H9 (cell line): ENCODE results near the gene TMCC1. TPM values are rescaled to one million over a fixed set of nuclear protein-coding genes. Genes with fewer than 3 reads are reported as not detected.

ENCODE experiments used
- DNase-seq: peaks from one replicate; pipeline ENCODE4 v3.0.0-alpha.2; 2017
- H2AFZ ChIP-seq: one replicate; pipeline ENCODE4 v1.6.1; 2013; ENCODE audit warnings: mild to moderate bottlenecking, low read length, control low read depth, moderate library complexity
- H2AK5ac ChIP-seq: 2 replicates; pipeline ENCODE4 v1.6.1; 2013; ENCODE audit warnings: low read length, control low read depth, mixed read lengths; ENCODE audit not compliant: insufficient read length
- H2BK120ac ChIP-seq: one replicate; pipeline ENCODE4 v1.6.1; 2013; ENCODE audit warnings: low read depth, mild to moderate bottlenecking, low read length, control low read depth, inconsistent platforms; ENCODE audit not compliant: poor library complexity, severe bottlenecking
- H2BK12ac ChIP-seq: 2 replicates; pipeline ENCODE4 v1.6.1; 2013; ENCODE audit warnings: low read length, control low read depth, mixed read lengths, low read depth; ENCODE audit not compliant: insufficient read length
- H2BK15ac ChIP-seq: 2 replicates; pipeline ENCODE4 v1.6.1; 2013; ENCODE audit warnings: low read depth, low read length, control low read depth
- H2BK20ac ChIP-seq: one replicate; pipeline ENCODE4 v1.6.1; 2013; ENCODE audit warnings: low read depth, mild to moderate bottlenecking, low read length, control low read depth, inconsistent platforms; ENCODE audit not compliant: poor library complexity, severe bottlenecking
- H2BK5ac ChIP-seq: 2 replicates; pipeline ENCODE4 v1.6.1; 2013; ENCODE audit warnings: low read length, control low read depth, mixed read lengths; ENCODE audit not compliant: insufficient read length
- H3K14ac ChIP-seq: 2 replicates; pipeline ENCODE4 v1.6.1; 2013; ENCODE audit warnings: low read length, control low read depth; ENCODE audit not compliant: insufficient read depth
- H3K18ac ChIP-seq: 2 replicates; pipeline ENCODE4 v1.6.1; 2013; ENCODE audit warnings: low read depth, mild to moderate bottlenecking, mixed read lengths, low read length, control low read depth; ENCODE audit not compliant: insufficient read length
- H3K23ac ChIP-seq: 2 replicates; pipeline ENCODE4 v1.6.1; 2013; ENCODE audit warnings: low read length, control low read depth, mixed read lengths, low read depth; ENCODE audit not compliant: insufficient read length
- H3K23me2 ChIP-seq: 2 replicates; pipeline ENCODE4 v1.6.1; 2013; ENCODE audit warnings: low read depth, mild to moderate bottlenecking, mixed read lengths, low read length, control low read depth; ENCODE audit not compliant: insufficient read length, poor library complexity, severe bottlenecking
- H3K27ac ChIP-seq: 2 replicates; pipeline ENCODE4 v1.5.1; 2013; ENCODE audit warnings: low read length, control low read depth, mixed read lengths, low read depth; ENCODE audit not compliant: insufficient read length
- H3K27me3 ChIP-seq: 2 replicates; pipeline ENCODE4 v1.6.1; 2013; ENCODE audit warnings: low read length, control low read depth, inconsistent platforms; ENCODE audit not compliant: insufficient read depth
- H3K4ac ChIP-seq: 2 replicates; pipeline ENCODE4 v1.6.1; 2013; ENCODE audit warnings: low read depth, mild to moderate bottlenecking, control low read depth, inconsistent platforms, low read length, moderate library complexity
- H3K4me1 ChIP-seq: 2 replicates; pipeline ENCODE4 v1.6.1; 2013; ENCODE audit warnings: low read length, control low read depth, inconsistent platforms; ENCODE audit not compliant: insufficient read depth
- H3K4me2 ChIP-seq: 2 replicates; pipeline ENCODE4 v1.6.1; 2013; ENCODE audit warnings: low read length, control low read depth, mixed read lengths; ENCODE audit not compliant: insufficient read length, insufficient read depth
- H3K56ac ChIP-seq: 2 replicates; pipeline ENCODE4 v1.6.1; 2013; ENCODE audit warnings: low read depth, mild to moderate bottlenecking, mixed read lengths, low read length, control low read depth; ENCODE audit not compliant: insufficient read length
- H3K79me1 ChIP-seq: 2 replicates; pipeline ENCODE4 v1.6.1; 2013; ENCODE audit warnings: low read depth, mild to moderate bottlenecking, moderate library complexity, low read length, control low read depth, inconsistent platforms; ENCODE audit not compliant: insufficient read depth, poor library complexity, severe bottlenecking
- H3K79me2 ChIP-seq: 2 replicates; pipeline ENCODE4 v1.6.1; 2013; ENCODE audit warnings: low read length, control low read depth, inconsistent platforms; ENCODE audit not compliant: insufficient read depth
- H3K9ac ChIP-seq: 2 replicates; pipeline ENCODE4 v1.6.1; 2013; ENCODE audit warnings: low read length, control low read depth, mixed read lengths; ENCODE audit not compliant: insufficient read length; ENCODE audit errors: extremely low read depth
- H3K9me3 ChIP-seq: one replicate; pipeline ENCODE4 v1.6.1; 2013; ENCODE audit warnings: low read depth, low read length, inconsistent platforms; ENCODE audit not compliant: control insufficient read depth
- H3T11ph ChIP-seq: one replicate; pipeline ENCODE4 v1.6.1; 2013; ENCODE audit warnings: mild to moderate bottlenecking, low read length, control low read depth, inconsistent platforms
- H4K20me1 ChIP-seq: one replicate; pipeline ENCODE4 v1.6.1; 2013; ENCODE audit not compliant: control insufficient read depth, insufficient read length, insufficient read depth
- H4K5ac ChIP-seq: 2 replicates; pipeline ENCODE4 v1.6.1; 2013; ENCODE audit warnings: low read depth, mild to moderate bottlenecking, mixed read lengths, low read length, control low read depth; ENCODE audit not compliant: insufficient read length
- H4K8ac ChIP-seq: replicated peaks from 2 replicates; pipeline ENCODE4 v1.6.1; 2013; ENCODE audit warnings: low read length, control low read depth, mixed read lengths, low read depth; ENCODE audit not compliant: insufficient read length
- H4K91ac ChIP-seq: 2 replicates; pipeline ENCODE4 v1.6.1; 2013; ENCODE audit warnings: low read depth, mild to moderate bottlenecking, moderate library complexity, mixed read lengths, low read length, control low read depth; ENCODE audit not compliant: insufficient read length
- H3K27ac Mint-ChIP-seq, 3 experiments: 2 replicates in 2 of 3; 3 replicates in 1 of 3; pipeline ENCODE4 v1.8.0; 2020 to 2021; ENCODE audit warnings: mixed read lengths in 3 of 3, mild to moderate bottlenecking in 1 of 3, moderate library complexity in 1 of 3
- H3K27me3 Mint-ChIP-seq: 2 replicates; pipeline ENCODE4 v1.8.0; 2021; ENCODE audit warnings: low read depth, mild to moderate bottlenecking, moderate library complexity, mixed read lengths
- H3K36me3 Mint-ChIP-seq, 3 experiments: 2 replicates in 2 of 3; 3 replicates in 1 of 3; pipeline ENCODE4 v1.8.0; 2020 to 2021; ENCODE audit warnings: low read depth in 3 of 3, mixed read lengths in 3 of 3; ENCODE audit not compliant: insufficient read depth in 1 of 3
- H3K4me1 Mint-ChIP-seq, 2 experiments: 2 replicates each; pipeline ENCODE4 v1.8.0; 2020; ENCODE audit warnings: mixed read lengths in 2 of 2
- H3K4me3 Mint-ChIP-seq, 2 experiments: 2 replicates in 1 of 2; 3 replicates in 1 of 2; pipeline ENCODE4 v1.8.0; 2020 to 2021; ENCODE audit warnings: mild to moderate bottlenecking in 2 of 2, mixed read lengths in 2 of 2, moderate library complexity in 1 of 2
- H3K9me3 Mint-ChIP-seq, 2 experiments: 2 replicates in 1 of 2; 3 replicates in 1 of 2; pipeline ENCODE4 v1.8.0; 2020; ENCODE audit warnings: mild to moderate bottlenecking in 2 of 2, mixed read lengths in 2 of 2, moderate library complexity in 1 of 2
- WGBS: extraction: QIAGEN DNeasy Blood & Tissue Kit; methylation state at CpG from one replicate; pipeline ENCODE4 v1.1.7; 2013; ENCODE audit warnings: missing lambda C conversion rate, low lambda C conversion rate, mixed read lengths; ENCODE audit not compliant: insufficient read length; ENCODE audit errors: extremely low coverage; 5-methylcytosine and 5-hydroxymethylcytosine counted together
- total RNA-seq: library from RNA; stranded (reverse); gene quantifications from 2 replicates; pipeline ENCODE4 v1.2.1, GENCODE V29; 2021
- TF ChIP-seq, protein P1 (sequence below): fragments of 200-600 bp; sonication (generic); conservative IDR thresholded peaks from 3 replicates; pipeline ENCODE4 v1.8.0; 2021; ENCODE audit warnings: antibody characterized with exemption, mild to moderate bottlenecking

The TMCC1 gene
- total RNA-seq, 1 experiment from 2014 or later, result 24.4 TPM

DNA sequence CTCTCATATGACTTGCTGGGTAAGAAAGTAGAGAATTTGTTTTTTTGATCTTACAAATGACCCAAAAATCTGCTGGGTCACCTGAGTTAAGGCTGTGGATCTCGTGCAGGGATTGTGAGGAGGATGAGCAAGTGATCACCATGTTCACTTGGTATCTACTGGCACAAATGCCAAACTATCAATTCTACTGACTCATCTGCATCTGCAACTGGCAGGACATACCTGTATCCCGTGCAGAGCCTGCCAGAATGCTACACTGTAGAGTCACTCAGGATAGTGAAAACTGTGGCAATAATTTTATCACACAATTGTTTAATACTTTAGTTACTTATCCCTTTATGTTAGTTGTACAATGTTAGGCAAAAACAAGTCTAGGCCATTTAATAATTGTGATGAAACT, 157.4 kb downstream of the TMCC1 start:
- Histone ChIP-seq H4K91ac (no peak overlapping the region), H3K27ac (no peak overlapping the region), H3K56ac (no peak overlapping the region), H3K18ac (no peak overlapping the region), H2BK5ac (no peak overlapping the region), H4K20me1 (no peaks in the 10 kb centered on the region), H3K79me2 (no peaks in the 10 kb centered on the region), H4K8ac (no peak overlapping the region), H2BK15ac (no peak overlapping the region), H3K4me1 (peaks cover 8% of the 10 kb centered on the region; the same call in 1 of the 2 replicates), H2BK120ac (no peak overlapping the region), H3K4me2 (no peak overlapping the region), H3K4ac (no peak overlapping the region), H3K23ac (no peak overlapping the region), H2AK5ac (no peak overlapping the region), H3K79me1 (no peaks in the 10 kb centered on the region), H3K23me2 (no peaks in the 10 kb centered on the region), H3K9ac (no peak overlapping the region), H2BK20ac (no peak overlapping the region), H4K5ac (no peak overlapping the region), H2BK12ac (no peak overlapping the region), H2AFZ (no peak overlapping the region), H3K27me3 (no peaks in the 10 kb centered on the region), H3K9me3 (no peaks in the 10 kb centered on the region), H3K14ac (no peak overlapping the region), H3T11ph (no peak overlapping the region)
- no CpG with 5 or more reads among the region's 2 CpGs for WGBS
- Mint-ChIP-seq H3K27me3 (no peaks in the 10 kb centered on the region), H3K4me3 (no peak overlapping the region), H3K9me3 (no peaks in the 10 kb centered on the region), H3K27ac (peak overlapping the region in 1 of 3 experiments; percentile 75; a peak in 1 of 7 replicates), H3K4me1 (peaks cover 16 to 17% of the 10 kb centered on the region in 2 experiments), H3K36me3 (no peaks in the 10 kb centered on the region)
- DNase-seq, result no peak
- TF ChIP-seq, protein P1, sequence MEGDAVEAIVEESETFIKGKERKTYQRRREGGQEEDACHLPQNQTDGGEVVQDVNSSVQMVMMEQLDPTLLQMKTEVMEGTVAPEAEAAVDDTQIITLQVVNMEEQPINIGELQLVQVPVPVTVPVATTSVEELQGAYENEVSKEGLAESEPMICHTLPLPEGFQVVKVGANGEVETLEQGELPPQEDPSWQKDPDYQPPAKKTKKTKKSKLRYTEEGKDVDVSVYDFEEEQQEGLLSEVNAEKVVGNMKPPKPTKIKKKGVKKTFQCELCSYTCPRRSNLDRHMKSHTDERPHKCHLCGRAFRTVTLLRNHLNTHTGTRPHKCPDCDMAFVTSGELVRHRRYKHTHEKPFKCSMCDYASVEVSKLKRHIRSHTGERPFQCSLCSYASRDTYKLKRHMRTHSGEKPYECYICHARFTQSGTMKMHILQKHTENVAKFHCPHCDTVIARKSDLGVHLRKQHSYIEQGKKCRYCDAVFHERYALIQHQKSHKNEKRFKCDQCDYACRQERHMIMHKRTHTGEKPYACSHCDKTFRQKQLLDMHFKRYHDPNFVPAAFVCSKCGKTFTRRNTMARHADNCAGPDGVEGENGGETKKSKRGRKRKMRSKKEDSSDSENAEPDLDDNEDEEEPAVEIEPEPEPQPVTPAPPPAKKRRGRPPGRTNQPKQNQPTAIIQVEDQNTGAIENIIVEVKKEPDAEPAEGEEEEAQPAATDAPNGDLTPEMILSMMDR, result no peak
